ENCODE measurements around the gene CUL4A. TPM values are rescaled to one million over a fixed set of nuclear protein-coding genes. Genes with fewer than 3 reads are reported as not detected.

The CUL4A gene
- total and polyA plus RNA-seq, 2 experiments from 2014 or later, result 52.2 to 85.3 TPM

DNA sequence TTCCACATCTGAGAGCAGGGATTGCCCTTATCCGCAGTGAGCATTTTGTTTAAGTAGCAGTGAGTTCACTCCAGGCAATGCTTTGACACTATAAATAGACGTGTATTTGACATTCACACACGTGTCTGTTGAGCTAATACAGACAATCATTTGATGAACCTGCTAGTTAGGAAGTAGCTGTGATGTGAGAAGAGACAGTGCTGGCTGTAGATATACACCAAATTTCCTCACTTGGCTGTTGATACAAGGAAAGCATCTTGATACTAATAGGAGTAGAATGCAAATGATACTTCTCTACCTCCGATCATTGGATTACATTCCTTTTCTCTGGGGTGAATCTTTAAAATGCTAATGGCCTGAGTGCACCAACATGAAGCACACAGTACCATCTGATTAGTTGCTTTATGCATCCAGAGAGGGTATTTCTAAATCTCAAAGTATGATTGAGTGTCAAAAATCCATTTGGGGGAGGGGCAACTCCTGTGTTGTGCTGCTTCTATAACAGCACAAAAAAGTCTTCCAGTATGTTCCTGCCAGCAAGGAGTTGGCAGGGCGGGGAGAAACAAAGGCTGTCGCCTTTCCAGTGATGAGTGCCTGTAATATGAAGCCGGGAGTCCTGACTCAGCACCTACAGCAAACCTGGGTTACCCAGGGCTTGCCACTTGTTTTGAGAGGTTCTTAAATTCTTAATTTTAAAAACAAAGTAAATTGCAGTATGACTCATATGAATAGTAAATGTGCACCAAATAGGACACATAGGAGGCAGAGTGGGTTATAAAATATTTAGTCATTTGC is 7.0 kb downstream of the CUL4A start:
- peaks cover 90% of the 10 kb centered on the region for H4K20me1 ChIP-seq (ENCODE audit: insufficient read depth, poor library complexity, severe bottlenecking)
- H3K27me3 ChIP-seq, result no peaks in the 10 kb centered on the region
- no peaks in the 10 kb centered on the region for H3K9me2 ChIP-seq (replicated peaks; ENCODE audit: insufficient read depth)
- H3K36me3 ChIP-seq (replicated peaks; ENCODE audit: insufficient read depth, low read depth), result no peaks in the 10 kb centered on the region
- peak overlapping the region; percentile 25 for H3K27ac ChIP-seq
- peaks cover 18% of the 10 kb centered on the region for H3K4me1 ChIP-seq (ENCODE audit: insufficient read depth)
- H3K79me2 ChIP-seq, result peaks cover 97% of the 10 kb centered on the region
- H2AFZ ChIP-seq, result no peak overlapping the region
- H3K9me3 ChIP-seq (ENCODE audit: low read depth), result no peaks in the 10 kb centered on the region
- peak; percentile 54 for DNase-seq (ENCODE audit: low spot score)
- 23% methylated on average over 7 of the region's 7 CpGs for WGBS (ENCODE audit: low lambda C conversion rate, missing lambda C conversion rate)
- H3K4me3 ChIP-seq, result no peak overlapping the region
- TF ChIP-seq, protein P1, sequence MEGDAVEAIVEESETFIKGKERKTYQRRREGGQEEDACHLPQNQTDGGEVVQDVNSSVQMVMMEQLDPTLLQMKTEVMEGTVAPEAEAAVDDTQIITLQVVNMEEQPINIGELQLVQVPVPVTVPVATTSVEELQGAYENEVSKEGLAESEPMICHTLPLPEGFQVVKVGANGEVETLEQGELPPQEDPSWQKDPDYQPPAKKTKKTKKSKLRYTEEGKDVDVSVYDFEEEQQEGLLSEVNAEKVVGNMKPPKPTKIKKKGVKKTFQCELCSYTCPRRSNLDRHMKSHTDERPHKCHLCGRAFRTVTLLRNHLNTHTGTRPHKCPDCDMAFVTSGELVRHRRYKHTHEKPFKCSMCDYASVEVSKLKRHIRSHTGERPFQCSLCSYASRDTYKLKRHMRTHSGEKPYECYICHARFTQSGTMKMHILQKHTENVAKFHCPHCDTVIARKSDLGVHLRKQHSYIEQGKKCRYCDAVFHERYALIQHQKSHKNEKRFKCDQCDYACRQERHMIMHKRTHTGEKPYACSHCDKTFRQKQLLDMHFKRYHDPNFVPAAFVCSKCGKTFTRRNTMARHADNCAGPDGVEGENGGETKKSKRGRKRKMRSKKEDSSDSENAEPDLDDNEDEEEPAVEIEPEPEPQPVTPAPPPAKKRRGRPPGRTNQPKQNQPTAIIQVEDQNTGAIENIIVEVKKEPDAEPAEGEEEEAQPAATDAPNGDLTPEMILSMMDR (IDR thresholded peaks at IDR 0.05; ENCODE audit: poor library complexity), result no peak
- no peak for TF ChIP-seq EZH2phosphoT487 (IDR thresholded peaks at IDR 0.05; ENCODE audit: low read depth, severe bottlenecking, unreplicated experiment)
- TF ChIP-seq EZH2 (IDR thresholded peaks at IDR 0.05; ENCODE audit: borderline replicate concordance), result no peak
- H3K4me2 ChIP-seq, result peak overlapping the region; percentile 21

DNA sequence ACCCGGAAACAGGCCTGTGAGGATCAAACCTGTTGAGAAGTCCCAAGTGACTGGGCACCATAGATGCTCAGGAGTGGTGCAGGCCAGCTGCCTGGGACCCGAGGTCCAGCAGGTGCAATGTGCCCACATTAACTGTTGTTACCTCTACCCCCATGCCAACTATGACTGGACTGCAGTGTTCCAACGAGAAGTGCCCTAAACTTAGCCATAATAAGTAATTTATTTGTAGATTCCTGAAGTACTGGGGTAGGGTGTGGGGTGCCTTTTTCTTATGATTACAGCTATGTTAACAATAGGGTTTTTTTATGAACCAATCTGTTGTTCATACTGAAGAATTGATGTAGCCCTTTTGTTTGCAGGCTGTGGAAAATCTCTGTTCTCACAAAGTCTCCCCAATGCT is 9.2 kb downstream of the CUL4A start:
- H3K4me1 ChIP-seq (ENCODE audit: insufficient read depth), result peaks cover 18% of the 10 kb centered on the region

DNA sequence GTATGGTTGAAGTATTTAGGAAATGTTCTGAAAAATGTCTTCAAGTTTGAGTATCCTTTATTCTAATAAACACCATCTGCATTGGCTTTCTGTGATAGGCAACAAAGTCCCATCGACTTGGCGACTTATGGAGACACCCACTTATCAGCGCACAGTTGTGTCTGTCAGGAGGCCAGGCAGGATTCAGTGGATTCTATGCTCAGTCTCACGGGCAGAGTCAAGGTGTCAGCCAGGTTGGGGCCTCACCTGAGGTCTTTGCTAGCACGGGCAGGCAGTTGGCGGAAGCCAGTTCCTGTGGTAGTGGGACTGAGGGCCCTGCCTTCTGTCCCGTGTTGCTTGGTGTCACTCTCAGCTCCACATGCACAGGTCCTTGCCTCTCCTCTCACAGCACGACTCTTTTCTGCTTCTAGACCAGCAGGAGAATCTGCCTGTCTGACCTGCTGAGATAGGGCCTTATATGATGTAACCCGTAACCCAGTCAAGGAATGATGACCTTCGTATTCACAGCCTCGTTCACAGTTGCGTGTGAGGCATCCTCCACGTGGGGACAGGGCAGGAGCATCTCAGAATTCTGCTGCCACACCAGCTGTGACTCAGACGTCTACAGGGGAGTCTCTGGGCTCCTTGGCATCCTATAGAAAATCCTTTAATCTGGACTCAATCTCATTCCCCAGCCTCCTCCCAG is 10.0 kb downstream of the CUL4A start:
- H3K79me2 ChIP-seq, result peaks cover 94% of the 10 kb centered on the region
- peak; percentile 33 for DNase-seq (ENCODE audit: low spot score)
- H3K9me2 ChIP-seq (replicated peaks; ENCODE audit: insufficient read depth), result no peaks in the 10 kb centered on the region
- no peaks in the 10 kb centered on the region for H3K9me3 ChIP-seq (ENCODE audit: low read depth)
- H3K36me3 ChIP-seq (replicated peaks; ENCODE audit: insufficient read depth, low read depth), result no peaks in the 10 kb centered on the region
- peaks cover 18% of the 10 kb centered on the region for H3K4me1 ChIP-seq (ENCODE audit: insufficient read depth)
- H3K27ac ChIP-seq, result peak overlapping the region; percentile 61
- no peak overlapping the region for H3K4me3 ChIP-seq
- H3K27me3 ChIP-seq, result no peaks in the 10 kb centered on the region
- WGBS (ENCODE audit: low lambda C conversion rate, missing lambda C conversion rate), result 85% methylated on average over 14 of the region's 14 CpGs
- H2AFZ ChIP-seq, result no peak overlapping the region
- H4K20me1 ChIP-seq (ENCODE audit: insufficient read depth, poor library complexity, severe bottlenecking), result peaks cover 71% of the 10 kb centered on the region
- no peak overlapping the region for H3K4me2 ChIP-seq
- no peak for TF ChIP-seq EZH2 (IDR thresholded peaks at IDR 0.05; ENCODE audit: borderline replicate concordance)
- TF ChIP-seq EZH2phosphoT487 (IDR thresholded peaks at IDR 0.05; ENCODE audit: low read depth, severe bottlenecking, unreplicated experiment), result no peak
- TF ChIP-seq, protein P1 (IDR thresholded peaks at IDR 0.05; ENCODE audit: poor library complexity), result no peak

More for the DNA sequence above, 9.2 kb downstream of the CUL4A start:
- Histone ChIP-seq H3K9me2 (replicated peaks; ENCODE audit: insufficient read depth) (no peaks in the 10 kb centered on the region), H3K4me3 (no peak overlapping the region), H3K27me3 (no peaks in the 10 kb centered on the region), H3K4me2 (no peak overlapping the region), H3K9me3 (ENCODE audit: low read depth) (no peaks in the 10 kb centered on the region), H2AFZ (no peak overlapping the region), H3K27ac (no peak overlapping the region), H3K79me2 (peaks cover 96% of the 10 kb centered on the region), H4K20me1 (ENCODE audit: insufficient read depth, poor library complexity, severe bottlenecking) (peaks cover 79% of the 10 kb centered on the region), H3K36me3 (replicated peaks; ENCODE audit: insufficient read depth, low read depth) (no peaks in the 10 kb centered on the region)
- DNase-seq (ENCODE audit: low spot score), result no peak
- 82% methylated on average over 2 of the region's 3 CpGs for WGBS (ENCODE audit: low lambda C conversion rate, missing lambda C conversion rate)
- TF ChIP-seq, protein P1 (IDR thresholded peaks at IDR 0.05; ENCODE audit: poor library complexity), result no peak
- TF ChIP-seq EZH2 (IDR thresholded peaks at IDR 0.05; ENCODE audit: borderline replicate concordance) (no peak), EZH2phosphoT487 (IDR thresholded peaks at IDR 0.05; ENCODE audit: low read depth, severe bottlenecking, unreplicated experiment) (no peak)
